GM06990 (cell line): ENCODE results near the gene NLK.
"Not testable (repeated sequence)": the region's sequence is repeated elsewhere in the genome, so short reads cannot be mapped to it uniquely, and the experiment has no call there.

Experiments
- DNase-seq: peaks from one replicate; pipeline ENCODE4 v3.0.0-alpha.2; 2011; ENCODE audit not compliant: insufficient read length; ENCODE audit errors: extremely low read depth
- H3K27me3 ChIP-seq: replicated peaks from 2 replicates; pipeline ENCODE4 v1.6.0; 2011; ENCODE audit warnings: low read length; ENCODE audit not compliant: control insufficient read depth, insufficient read depth
- H3K36me3 ChIP-seq: 2 replicates; pipeline ENCODE4 v1.5.1; 2011; ENCODE audit warnings: low read length; ENCODE audit not compliant: control insufficient read depth, insufficient read depth
- H3K4me3 ChIP-seq: replicated peaks from 2 replicates; pipeline ENCODE4 v1.5.1; 2011; ENCODE audit warnings: low read depth, mild to moderate bottlenecking, control low read depth, low read length
- TF ChIP-seq, protein P1 (sequence below): IDR thresholded peaks from 2 replicates; pipeline ENCODE4 v1.5.1; 2011; ENCODE audit warnings: low read length, control low read depth, mild to moderate bottlenecking, inconsistent platforms; ENCODE audit not compliant: insufficient read depth, poor library complexity, severe bottlenecking

The NLK gene

DNA sequence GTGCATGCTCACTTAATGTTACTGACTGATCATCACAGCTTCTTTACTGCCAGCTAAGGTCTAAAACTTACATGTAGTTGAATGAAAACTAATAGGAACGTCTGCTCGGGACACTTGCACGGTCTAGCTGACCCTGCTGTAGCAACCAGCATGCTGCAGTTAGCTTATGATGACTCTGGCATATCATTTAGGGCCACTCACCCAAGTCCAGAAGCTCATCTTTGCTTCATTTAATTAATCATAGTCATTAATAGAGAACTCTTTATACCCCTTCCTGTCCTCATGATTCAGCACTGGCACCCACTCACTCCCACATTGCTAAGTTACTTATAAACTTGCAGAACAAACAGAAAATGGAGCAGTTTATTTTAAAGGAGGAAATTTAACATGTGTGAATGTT lies 136.3 kb downstream of the NLK start:
- no peak overlapping the region for H3K4me3 ChIP-seq
- no peak for DNase-seq
- TF ChIP-seq, protein P1, sequence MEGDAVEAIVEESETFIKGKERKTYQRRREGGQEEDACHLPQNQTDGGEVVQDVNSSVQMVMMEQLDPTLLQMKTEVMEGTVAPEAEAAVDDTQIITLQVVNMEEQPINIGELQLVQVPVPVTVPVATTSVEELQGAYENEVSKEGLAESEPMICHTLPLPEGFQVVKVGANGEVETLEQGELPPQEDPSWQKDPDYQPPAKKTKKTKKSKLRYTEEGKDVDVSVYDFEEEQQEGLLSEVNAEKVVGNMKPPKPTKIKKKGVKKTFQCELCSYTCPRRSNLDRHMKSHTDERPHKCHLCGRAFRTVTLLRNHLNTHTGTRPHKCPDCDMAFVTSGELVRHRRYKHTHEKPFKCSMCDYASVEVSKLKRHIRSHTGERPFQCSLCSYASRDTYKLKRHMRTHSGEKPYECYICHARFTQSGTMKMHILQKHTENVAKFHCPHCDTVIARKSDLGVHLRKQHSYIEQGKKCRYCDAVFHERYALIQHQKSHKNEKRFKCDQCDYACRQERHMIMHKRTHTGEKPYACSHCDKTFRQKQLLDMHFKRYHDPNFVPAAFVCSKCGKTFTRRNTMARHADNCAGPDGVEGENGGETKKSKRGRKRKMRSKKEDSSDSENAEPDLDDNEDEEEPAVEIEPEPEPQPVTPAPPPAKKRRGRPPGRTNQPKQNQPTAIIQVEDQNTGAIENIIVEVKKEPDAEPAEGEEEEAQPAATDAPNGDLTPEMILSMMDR = no peak
- no peaks in the 10 kb centered on the region for H3K27me3 ChIP-seq
- peaks cover 2% of the 10 kb centered on the region for H3K36me3 ChIP-seq

DNA sequence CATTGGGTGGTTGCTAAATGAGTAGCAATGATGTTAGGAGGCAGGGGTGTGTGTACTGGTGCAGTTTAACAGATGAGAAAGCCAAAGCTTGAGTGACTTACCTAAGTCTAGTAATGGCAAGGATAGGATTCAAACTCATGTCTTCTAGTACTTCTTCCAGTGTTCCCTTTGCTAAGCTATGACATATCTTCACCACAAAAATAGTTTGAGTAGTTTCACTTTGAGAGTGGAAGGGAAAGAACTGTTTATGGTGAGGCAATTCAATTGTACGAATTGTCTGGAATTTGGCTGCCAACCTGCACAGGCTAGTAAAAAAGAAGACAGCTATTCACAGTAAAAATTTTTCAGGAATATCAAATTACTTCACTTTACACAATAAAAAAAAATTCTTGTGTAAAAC lies 138.0 kb downstream of the NLK start:
- peaks cover 2% of the 10 kb centered on the region for H3K36me3 ChIP-seq
- no peak for DNase-seq
- H3K4me3 ChIP-seq = no peak overlapping the region
- TF ChIP-seq, protein P1 = no peak
- H3K27me3 ChIP-seq = no peaks in the 10 kb centered on the region

DNA sequence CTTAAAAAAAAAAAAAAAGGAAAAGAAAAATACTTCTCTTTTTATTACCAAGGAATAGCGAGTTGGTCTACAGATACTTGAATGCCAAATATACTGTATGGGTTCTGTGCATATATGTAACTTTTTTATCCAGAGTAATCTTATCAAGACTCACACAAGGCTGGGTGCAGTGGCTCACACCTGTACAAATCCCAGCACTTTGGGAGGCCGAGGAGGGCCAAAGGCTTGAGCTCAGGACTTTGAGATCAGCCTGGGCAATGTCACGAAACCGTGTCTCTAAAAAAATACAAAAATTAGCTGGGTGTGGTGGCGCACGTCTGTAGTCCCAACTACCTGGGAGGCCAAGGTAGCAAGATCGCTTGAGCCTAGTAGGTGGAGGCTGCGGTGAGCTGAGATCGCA lies 139.1 kb downstream of the NLK start:
- H3K36me3 ChIP-seq = peaks cover 2% of the 10 kb centered on the region
- H3K27me3 ChIP-seq = no peaks in the 10 kb centered on the region
- no peak for DNase-seq
- no peak overlapping the region for H3K4me3 ChIP-seq
- TF ChIP-seq, protein P1 = no peak

DNA sequence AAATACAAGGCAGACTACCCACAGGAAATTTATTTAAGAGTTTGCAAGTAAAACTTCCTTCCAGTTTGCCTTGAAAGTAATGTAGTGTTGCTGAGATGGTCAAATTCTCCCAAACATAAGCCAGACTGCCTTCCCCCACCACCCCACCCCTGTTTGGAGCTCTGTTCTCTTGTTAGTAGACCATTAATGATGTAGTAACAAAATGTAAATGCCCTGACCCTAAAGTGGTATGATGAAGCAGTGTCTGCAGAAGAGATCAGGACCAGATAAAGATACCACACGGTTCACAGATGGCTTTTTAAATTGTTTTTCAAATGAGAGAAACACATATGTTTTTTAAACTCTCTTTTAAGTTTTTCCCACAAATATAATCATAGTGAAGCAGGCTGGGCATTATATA lies 140.1 kb downstream of the NLK start:
- DNase-seq = no peak
- TF ChIP-seq, protein P1 = no peak
- Histone ChIP-seq H3K27me3 (no peaks in the 10 kb centered on the region), H3K4me3 (no peak overlapping the region), H3K36me3 (peaks cover 2% of the 10 kb centered on the region)

DNA sequence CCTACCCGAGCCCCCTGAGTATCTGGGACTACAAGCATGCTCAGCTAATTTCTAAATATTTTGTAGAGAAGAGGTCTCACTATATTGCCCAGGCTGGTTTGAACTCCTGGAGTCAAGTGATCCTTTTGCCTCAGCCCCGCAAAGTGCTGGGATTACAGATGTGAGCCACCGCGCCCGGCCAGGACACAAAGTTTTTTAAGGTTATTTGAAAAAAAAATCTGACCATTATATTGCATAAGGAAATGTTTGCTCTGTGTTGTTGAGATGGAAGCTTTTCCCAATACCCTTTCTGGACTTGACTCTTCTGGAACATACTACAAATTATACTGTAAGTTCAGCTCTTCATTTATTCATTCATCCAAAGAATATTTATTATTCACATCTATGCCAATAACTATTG lies 143.2 kb downstream of the NLK start:
- TF ChIP-seq, protein P1 = no peak
- no peaks in the 10 kb centered on the region for H3K27me3 ChIP-seq
- no peak overlapping the region for H3K4me3 ChIP-seq
- DNase-seq = no peak
- H3K36me3 ChIP-seq = peaks cover 1% of the 10 kb centered on the region; the same call in 1 of the 2 replicates

DNA sequence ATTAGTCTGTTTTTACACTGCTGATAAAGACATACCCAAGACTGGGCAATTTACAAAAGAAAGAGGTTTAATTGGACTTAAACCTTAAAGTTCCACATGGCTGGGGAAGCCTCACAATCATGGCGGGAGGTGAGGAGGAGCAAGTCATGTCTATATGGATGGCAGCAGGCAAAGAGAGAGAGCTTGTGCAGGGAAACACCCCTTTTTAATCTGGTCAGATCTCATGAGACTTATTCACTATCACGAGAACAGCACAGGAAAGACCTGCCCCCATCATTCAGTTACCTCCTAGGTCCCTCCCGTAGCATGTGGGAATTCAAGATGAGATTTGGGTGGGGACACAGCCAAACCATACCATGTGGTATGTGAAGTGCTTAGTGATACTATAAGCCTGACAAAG lies 144.0 kb downstream of the NLK start:
- H3K4me3 ChIP-seq, H3K36me3 ChIP-seq, H3K27me3 ChIP-seq, DNase-seq: not testable (repeated sequence)
